Retinal pigment epithelial cell (primary cell): ENCODE data around the gene FAM181A.

Experiments used
- DNase-seq: peaks from one replicate; pipeline ENCODE4 v3.0.0-alpha.2; 2010; ENCODE audit warnings: low read depth
- H3K4me3 ChIP-seq: 2 replicates; pipeline ENCODE4 v1.5.1; 2011; ENCODE audit warnings: mild to moderate bottlenecking, low read length, control low read depth, moderate library complexity
- CTCF ChIP-seq: conservative IDR thresholded peaks from 2 replicates; pipeline ENCODE4 v1.5.1; 2011; ENCODE audit warnings: low read depth, low read length, control low read depth, inconsistent platforms

FAM181A gene

GRCh38 chr14:93924592-93925355, 2.4 kb upstream of the FAM181A start:
- no peak for DNase-seq
- no peak for TF ChIP-seq CTCF
- H3K4me3 ChIP-seq: no peak overlapping the region

- TF ChIP-seq CTCF: no peak
- H3K4me3 ChIP-seq: no peak overlapping the region
- DNase-seq: no peak
These were observed 1.7 kb upstream of the FAM181A start for GRCh38 chr14:93925374-93925895.

- no peak for TF ChIP-seq CTCF
- DNase-seq: no peak
- H3K4me3 ChIP-seq: no peak overlapping the region
These were observed 785 bp upstream of the FAM181A start for GRCh38 chr14:93926245-93926872.

GRCh38 chr14:93927800-93928145, 629 bp downstream of the FAM181A start:
- no peak overlapping the region for H3K4me3 ChIP-seq
- no peak for TF ChIP-seq CTCF
- no peak for DNase-seq

GRCh38 chr14:93928184-93929047, 1.3 kb downstream of the FAM181A start:
- no peak for TF ChIP-seq CTCF
- DNase-seq: no peak
- no peak overlapping the region for H3K4me3 ChIP-seq

GRCh38 chr14:93929048-93929535, 1.9 kb downstream of the FAM181A start:
- H3K4me3 ChIP-seq: no peak overlapping the region
- no peak for TF ChIP-seq CTCF
- DNase-seq: no peak
